Measurements from ENCODE around the gene ARPC1B.

- TF ChIP-seq EZH2 (IDR thresholded peaks at IDR 0.05; ENCODE audit: insufficient read depth, poor library complexity, severe bottlenecking) = no peak
- no peak for TF ChIP-seq EZH2phosphoT487 (IDR thresholded peaks at IDR 0.05; ENCODE audit: insufficient read depth, low read depth)
Measured at GRCh38 chr7:99386584-99387238, 12.2 kb downstream of the ARPC1B start.
